ENCODE data around the gene PMAIP1.

DNA sequence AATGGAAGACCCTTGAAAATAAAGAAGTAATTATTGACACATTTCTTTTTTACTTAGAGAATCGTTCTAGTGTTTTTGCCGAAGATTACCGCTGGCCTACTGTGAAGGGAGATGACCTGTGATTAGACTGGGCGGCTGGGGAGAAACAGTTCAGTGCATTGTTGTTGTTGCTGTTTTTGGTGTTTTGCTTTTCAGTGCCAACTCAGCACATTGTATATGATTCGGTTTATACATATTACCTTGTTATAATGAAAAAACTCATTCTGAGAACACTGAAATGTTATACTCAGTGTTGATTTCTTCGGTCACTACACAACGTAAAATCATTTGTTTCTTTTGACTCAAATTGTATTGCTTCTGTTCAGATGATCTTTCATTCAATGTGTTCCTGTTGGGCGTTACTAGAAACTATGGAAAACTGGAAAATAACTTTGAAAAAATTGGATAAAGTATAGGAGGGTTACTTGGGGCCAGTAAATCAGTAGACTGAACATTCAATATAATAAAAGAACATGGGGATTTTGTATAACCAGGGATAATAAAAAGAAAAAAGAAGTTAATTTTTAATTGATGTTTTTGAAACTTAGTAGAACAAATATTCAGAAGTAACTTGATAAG, 3.3 kb downstream of the PMAIP1 start:
- TF ChIP-seq NFRKB (IDR thresholded peaks at IDR 0.05) (no peak), ZNF384 (IDR thresholded peaks at IDR 0.05) (no peak), FOXM1 (IDR thresholded peaks at IDR 0.05; ENCODE audit: borderline replicate concordance) (no peak), SP1 (IDR thresholded peaks at IDR 0.05) (no peak), CTBP1 (IDR thresholded peaks at IDR 0.05; ENCODE audit: borderline replicate concordance) (no peak), ELF4 (IDR thresholded peaks at IDR 0.05) (no peak), FOXA1 (IDR thresholded peaks at IDR 0.05) (no peak), TARDBP (IDR thresholded peaks at IDR 0.05) (no peak), SUZ12 (IDR thresholded peaks at IDR 0.05) (no peak), L3MBTL2 (conservative IDR thresholded peaks at IDR 0.05) (no peak)
